ENCODE results near the gene CLNK.

DNA sequence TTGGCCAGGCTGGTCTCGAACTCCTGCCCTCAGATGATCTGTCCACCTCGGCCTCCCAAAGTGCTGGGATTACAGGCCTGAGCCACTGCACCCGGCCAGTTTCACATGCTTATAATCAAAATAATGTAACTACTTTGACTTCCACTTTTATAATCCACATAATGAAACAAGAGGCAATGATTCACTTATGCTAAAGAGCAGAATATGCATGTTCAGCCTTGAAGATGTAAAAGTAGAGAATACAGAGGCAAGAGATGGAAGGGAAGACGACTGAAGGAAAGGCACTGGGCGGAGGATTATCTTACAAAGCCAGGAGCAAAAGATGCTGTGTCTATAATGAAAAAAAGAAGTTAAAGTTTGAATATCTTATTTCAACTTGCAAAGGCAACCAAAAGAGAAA, 214.1 kb downstream of the CLNK start:
- TF ChIP-seq GATA3 (IDR thresholded peaks at IDR 0.05; ENCODE audit: low read depth, low read length) (no peak), GATA2 (IDR thresholded peaks at IDR 0.05; ENCODE audit: low read depth, low read length) (no peak)

Data from SH-SY5Y (cell line).